SK-N-DZ (cell line): ENCODE data around the gene CERS6.
"Not testable (repeated sequence)": the region's sequence is repeated elsewhere in the genome, so short reads cannot be mapped to it uniquely, and the experiment has no call there.

ENCODE experiments used
- DNase-seq: peaks from one replicate; pipeline ENCODE4 v3.0.0-alpha.2; 2015; ENCODE audit warnings: low spot score

The CERS6 gene

GRCh38 chr2:168731616-168732015, 275.5 kb downstream of the CERS6 start:
- DNase-seq: no peak

DNA sequence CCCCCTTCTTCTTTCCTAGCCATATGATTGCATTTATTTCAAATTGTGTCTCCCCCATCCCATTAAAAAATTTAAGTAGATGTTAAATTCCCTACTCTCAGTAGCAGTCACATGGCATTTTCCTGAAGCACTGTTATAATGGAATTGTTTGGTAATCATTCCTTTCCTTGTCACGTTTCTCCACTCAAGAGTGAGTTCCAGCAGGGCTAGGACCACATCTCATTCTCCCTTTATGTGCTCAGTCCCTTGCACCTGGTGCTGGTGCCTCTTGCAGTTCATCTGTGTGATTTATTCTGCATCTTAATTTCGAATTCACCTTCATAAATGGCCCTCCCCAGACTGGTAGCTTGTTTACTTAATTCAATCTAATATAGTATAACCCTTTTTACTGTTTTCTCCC, 276.0 kb downstream of the CERS6 start:
- DNase-seq: no peak

DNA sequence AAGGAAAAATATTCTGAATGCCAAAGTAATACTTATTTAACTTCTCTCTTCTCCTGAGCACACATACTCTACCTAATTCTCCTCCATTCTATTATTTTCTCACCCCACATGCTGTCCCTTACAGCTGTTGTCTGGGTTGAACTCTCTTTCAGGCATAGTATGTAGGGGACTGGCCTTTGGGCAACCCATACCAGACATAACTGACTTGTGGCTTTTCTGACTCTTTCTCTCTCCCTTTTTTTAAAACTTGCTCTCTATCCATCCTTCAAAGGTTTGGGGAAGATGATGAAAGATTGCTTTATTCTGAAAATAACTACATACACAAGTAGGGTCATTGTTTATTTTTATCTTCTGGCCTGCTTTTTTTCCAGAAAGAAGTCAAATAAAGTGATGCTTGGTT, 276.4 kb downstream of the CERS6 start:
- no peak for DNase-seq

DNA sequence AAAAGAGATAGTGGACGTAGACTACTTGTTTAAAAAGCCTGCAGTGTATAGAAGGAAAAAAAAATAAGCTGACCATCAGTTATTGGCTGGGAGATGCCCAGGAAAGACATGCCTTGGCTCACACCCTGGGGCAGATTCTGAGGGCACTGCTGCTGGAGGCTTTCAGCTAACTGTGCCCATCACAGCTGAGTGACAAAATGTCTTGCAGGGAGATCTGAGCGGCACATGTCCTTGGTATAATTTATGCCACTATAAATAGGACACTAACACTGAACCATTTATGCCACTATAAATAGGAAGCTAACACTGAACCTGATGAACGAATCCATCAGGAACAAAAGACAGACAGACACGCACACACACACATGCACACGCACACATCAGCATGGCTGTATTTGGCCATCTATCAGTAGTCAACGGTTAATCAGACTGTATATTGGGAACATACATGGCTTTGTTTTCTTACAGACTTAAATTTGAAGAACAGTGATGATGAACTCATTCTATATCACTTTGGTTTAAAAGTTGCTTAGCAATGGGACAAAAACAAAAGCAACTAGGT, 278.2 kb downstream of the CERS6 start:
- DNase-seq: no peak

GRCh38 chr2:168736649-168737445, 280.8 kb downstream of the CERS6 start:
- DNase-seq: peak; percentile 78

DNA sequence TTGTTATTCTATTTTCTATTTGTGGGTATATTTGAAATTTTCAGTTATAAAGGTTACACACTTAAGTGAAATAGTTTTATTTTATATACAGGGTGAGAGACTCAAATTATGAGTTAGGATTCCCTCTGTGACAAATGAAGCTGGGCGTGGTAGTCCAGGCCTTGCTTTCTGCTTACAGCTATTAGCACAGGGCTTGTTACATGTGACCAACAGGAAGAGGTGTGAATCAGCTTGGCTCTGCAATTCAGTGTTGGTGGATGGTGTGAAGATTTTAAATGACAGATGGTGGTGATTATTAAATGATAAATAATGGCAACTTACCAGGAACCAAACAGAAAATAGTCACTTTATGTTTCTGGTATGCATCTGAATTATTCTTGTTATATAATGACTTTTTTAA, 282.0 kb downstream of the CERS6 start:
- DNase-seq: no peak

GRCh38 chr2:168740360-168740759, 284.3 kb downstream of the CERS6 start:
- DNase-seq: no peak

DNA sequence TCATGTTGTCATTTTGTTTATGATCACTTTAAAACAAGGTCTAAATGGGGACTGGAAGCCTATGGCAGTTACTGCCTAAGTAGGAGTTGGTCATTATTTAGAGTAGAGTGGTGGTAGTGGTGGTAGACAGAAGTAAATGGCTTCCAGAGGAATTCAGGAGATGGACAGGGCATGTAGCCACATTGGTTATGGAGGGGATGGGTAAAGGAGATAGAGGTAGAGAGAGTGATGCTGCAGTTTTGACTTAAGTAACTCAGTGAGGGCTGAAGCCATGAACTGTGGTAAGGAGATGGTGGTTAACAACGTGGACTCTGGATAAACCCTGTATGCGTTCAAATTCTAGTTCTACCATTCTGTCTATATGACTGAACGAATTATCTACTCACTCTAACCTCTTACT, 284.7 kb downstream of the CERS6 start:
- no peak for DNase-seq

DNA sequence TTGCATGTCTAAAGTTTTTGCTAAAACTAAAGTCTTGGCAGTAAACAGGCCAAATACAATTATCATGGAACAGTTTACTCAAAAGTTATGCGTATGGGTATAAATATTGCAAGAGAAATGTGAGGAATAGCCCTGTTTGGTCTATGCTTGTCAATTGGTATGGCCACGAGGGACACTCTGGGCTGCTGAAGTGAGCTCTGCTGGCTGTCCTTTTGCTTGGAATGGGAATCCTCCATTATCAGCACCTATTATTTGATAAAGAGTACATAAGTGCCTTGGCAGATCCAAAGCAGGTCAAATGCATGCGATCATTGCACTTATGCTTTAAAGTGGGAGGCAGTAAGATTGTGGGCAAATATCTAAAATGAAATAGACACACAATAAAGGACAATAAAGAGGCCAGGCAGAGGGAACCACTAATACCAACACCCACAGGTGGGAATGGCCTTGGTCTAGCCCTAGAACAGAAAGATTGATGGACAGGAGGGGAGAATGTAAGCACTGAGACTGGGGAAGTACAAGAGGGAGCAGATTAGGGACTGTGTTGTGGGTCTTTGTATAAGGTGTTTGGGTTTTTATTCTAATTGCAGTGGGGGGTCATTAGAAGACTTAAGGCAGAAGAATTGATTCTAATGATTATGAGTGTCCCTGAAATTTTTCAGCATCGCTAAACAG, 286.3 kb downstream of the CERS6 start:
- DNase-seq: no peak

- no peak for DNase-seq
Measured at GRCh38 chr2:168744844-168745243, 288.8 kb downstream of the CERS6 start.

DNA sequence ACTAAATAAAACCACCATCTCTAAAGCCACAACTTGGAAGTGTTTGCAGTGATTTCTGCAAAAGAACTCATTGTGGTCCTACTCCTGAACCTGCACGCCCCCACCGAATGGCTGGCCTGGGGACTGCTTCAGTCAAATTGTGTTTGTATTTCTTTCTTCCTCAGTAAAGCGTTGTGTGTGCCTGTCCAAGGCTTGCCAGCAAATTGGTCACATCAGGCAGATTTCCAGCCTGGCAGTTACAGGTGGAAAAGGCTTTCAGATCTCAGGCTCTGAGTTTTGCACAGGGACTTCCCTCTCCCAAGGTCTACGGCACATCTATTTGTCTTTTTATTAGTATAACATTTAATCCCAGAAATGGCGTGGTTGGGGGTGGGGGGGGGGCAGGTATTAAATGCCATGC, 292.4 kb downstream of the CERS6 start:
- DNase-seq: no peak

DNA sequence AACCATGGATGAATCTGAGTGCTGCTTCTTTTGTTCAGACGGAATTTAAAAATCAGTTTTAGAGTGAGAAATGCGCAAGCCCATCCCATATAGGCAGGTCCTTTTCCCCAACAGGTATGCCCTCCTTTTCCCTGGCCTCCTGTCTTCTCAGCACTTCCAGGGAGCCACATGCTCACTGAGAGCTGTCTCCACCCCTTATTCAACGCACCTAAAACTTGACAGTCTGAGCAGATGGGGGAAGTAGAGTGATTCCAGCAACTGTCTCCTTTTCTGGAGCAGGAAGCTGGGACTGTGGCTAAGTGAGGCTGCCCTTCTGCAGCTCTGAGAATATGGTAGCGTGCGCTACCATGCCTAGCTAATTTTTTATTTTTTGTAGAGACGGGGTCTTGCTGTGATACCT, 293.2 kb downstream of the CERS6 start:
- DNase-seq: no peak

DNA sequence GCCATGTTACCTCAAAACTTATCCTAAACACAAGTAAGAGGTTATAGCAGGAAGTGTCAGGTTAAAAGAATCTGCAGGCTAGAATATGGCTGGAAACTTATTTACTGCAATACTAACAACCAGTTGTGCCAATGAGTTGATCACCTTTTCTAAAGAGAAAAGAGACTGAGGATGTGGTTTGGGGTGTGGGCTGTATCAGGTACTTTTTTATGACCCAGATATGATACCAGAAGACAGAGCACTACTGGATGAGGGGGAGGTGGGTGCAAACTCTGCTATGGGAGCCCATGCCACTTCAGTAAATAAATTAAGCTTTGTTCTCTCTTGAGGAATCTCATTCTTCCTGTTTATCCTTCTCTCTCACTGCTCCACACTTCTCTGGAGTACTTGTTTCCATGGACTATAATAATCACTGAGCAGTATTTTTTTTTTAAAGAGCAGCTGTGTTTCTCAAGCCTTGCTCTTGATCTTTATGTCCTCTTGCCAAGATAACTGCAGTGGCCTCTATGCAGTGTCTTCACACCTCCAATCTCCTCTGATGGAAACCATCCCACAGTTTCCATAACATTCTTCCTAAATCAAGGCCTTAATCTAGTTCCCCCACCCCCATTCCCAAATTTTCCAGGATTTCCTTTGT, 295.1 kb downstream of the CERS6 start:
- DNase-seq: no peak

DNA sequence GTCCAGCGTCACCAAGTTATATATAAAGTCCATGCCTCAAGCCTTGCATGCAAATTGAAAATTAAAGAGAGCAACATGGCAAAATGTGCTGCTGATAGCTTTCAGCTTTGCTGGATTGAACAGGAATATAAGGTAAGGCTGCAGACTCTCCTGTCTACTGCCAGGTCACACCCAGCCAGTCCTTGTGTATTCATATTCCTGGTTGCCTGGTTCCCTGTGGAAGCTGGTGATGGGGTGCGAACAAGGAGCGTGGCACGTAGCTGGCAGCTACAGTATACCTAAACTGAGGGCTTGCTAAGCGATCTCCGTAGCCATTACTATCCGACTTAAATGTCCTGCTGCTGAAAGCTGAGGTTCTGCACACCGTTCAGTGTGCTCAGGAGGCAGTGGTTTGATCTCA, 296.3 kb downstream of the CERS6 start:
- no peak for DNase-seq

- no peak for DNase-seq
Measured at GRCh38 chr2:168753765-168754329, 297.8 kb downstream of the CERS6 start.

GRCh38 chr2:168757223-168757622, 301.2 kb downstream of the CERS6 start:
- DNase-seq: no peak

DNA sequence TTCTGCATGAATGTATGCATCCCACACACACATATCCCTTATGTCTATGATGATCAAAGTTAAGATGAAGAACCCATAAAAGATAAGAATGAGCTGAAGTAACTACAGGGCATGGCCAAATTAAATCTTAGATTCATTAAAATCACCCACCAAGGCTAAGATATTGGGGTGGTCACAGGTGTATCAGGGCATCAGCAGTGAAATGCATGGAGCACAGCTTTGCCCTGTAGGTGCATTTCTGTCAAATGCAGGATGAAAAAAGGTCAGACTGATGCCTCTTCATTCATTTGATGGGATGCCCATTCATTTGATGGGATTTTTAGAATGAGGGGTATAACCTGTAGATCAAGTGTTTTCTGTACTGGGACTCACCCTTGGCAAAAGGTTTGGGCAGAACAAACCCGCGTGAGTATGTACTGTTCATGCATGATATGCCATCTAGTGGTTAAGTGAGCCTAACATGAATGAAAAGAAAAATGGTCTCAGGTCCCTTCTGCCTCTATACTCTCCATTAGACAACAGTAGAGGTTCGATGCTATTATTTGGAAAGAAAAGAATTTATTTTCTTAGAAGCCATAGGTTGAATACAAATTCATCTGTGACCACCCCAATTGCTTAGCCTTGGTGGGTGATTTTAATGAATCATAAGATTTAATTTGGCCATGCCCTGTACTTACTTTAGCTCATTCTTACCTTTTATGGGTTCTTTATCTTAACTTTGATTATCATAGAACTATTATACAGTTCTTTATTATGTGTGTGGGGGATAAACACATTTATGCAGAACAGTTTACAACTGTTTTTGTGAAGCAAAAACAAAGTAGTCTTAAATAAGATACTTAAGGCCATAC, 303.1 kb downstream of the CERS6 start:
- DNase-seq: peak; percentile 49

GRCh38 chr2:168765401-168765800, 309.3 kb downstream of the CERS6 start:
- DNase-seq: no peak

- no peak for DNase-seq
Measured at GRCh38 chr2:168766600-168766999, 310.5 kb downstream of the CERS6 start.

DNA sequence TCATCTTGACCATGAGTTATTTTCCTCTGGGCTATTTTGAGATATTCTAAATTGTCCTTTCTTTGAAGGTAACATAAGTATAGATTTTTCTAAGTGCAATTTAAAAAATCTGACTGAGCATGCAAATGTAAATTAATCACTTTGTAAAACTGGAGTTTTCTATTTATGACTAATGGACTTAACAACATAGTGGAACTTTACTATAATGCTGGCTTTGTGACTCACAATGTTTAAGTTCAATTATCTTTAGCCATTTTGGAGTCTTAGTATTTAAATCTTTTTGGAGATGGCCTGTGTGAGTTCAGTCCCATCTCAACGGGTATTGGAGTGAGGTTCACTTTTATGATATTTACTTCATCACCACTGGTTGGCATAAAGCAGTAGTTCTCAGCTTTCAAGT, 311.2 kb downstream of the CERS6 start:
- no peak for DNase-seq

DNA sequence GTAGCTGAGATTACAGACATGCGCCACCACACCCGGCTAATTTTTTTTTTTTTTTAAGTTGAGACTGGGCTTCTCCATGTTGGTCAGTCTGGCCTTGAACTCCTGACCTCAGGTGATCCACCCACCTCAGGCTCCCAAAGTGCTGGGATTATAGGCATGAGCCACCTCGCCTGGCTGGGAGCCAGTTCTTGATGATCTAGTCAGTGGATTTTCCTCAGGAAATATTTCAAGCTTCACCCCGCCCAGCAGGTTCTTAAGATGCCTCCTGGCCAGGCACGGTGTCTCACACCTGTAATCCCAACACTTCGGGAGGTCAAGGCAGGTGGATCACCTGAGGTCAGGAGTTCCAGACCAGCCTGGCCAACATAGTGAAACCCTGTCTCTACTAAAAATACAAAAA, 312.3 kb downstream of the CERS6 start:
- not testable (repeated sequence) for DNase-seq
